ENCODE results near the gene KIDINS220.
A peak's percentile ranks its signal among the peaks of the same experiment; 100 is the strongest.

KIDINS220 gene

DNA sequence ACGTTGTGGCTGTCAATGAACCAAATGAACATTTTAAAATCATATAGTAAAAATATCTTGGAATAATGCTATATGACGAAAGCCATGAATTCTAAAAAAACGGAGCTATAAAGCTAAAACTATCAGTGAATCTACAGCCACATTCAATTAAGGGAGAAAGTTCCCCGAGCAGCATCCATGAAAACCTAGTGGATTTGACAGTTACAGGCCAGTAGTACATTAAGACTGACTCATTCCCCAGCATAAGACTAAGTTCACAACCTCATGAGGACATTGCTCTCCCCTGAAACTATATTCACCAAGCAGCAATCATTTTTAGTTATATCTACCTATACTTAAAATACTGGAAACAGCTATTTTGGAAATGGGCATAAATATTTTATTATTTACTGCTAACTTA, 36.6 kb downstream of the KIDINS220 start:
- no CpG with 5 or more reads among the region's 4 CpGs for WGBS (ENCODE audit: extremely low coverage, insufficient coverage, insufficient read length)
- Histone ChIP-seq H3K18ac (ENCODE audit: low read length) (no peak overlapping the region), H3K36me3 (ENCODE audit: control insufficient read depth in 1 of 2, insufficient read depth in 2 of 2, low read length in 2 of 2) (peaks cover 11 to 13% of the 10 kb centered on the region in 2 experiments), H2AFZ (ENCODE audit: insufficient read depth, low read length, poor library complexity) (no peak overlapping the region), H3K27me3 (ENCODE audit: insufficient read depth, low read length) (no peaks in the 10 kb centered on the region), H3K79me2 (ENCODE audit: control insufficient read depth, insufficient read depth, low read length, poor library complexity) (no peaks in the 10 kb centered on the region), H3K9me3 (ENCODE audit: insufficient read depth, low read depth, low read length) (no peaks in the 10 kb centered on the region), H3K9ac (ENCODE audit: low read length) (no peak overlapping the region), H3K14ac (ENCODE audit: low read length) (no peak overlapping the region), H4K91ac (ENCODE audit: low read depth, low read length) (no peak overlapping the region), H2BK5ac (ENCODE audit: low read depth, low read length, poor library complexity) (no peak overlapping the region), H2BK12ac (ENCODE audit: low read length) (no peak overlapping the region), H2BK120ac (ENCODE audit: insufficient read depth, low read length, poor library complexity) (no peak overlapping the region), H3K23ac (ENCODE audit: low read length) (no peak overlapping the region), H3K79me1 (ENCODE audit: low read length) (peaks cover 2% of the 10 kb centered on the region), H3K27ac (ENCODE audit: low read depth, low read length) (no peak overlapping the region), H4K8ac (ENCODE audit: low read depth, low read length) (no peak overlapping the region), H3K4ac (ENCODE audit: low read depth, low read length) (no peak overlapping the region), H3K4me2 (ENCODE audit: low read length) (no peak overlapping the region), H3K4me1 (ENCODE audit: control insufficient read depth in 1 of 2, insufficient read depth in 2 of 2, low read length in 2 of 2) (peaks cover 2% of the 10 kb centered on the region in 2 experiments), H4K12ac (ENCODE audit: low read depth, low read length) (no peak overlapping the region), H2AK5ac (ENCODE audit: low read length) (no peak overlapping the region), H3K4me3 (ENCODE audit: low read depth, low read length) (no peak overlapping the region)
- no peak for DNase-seq

DNA sequence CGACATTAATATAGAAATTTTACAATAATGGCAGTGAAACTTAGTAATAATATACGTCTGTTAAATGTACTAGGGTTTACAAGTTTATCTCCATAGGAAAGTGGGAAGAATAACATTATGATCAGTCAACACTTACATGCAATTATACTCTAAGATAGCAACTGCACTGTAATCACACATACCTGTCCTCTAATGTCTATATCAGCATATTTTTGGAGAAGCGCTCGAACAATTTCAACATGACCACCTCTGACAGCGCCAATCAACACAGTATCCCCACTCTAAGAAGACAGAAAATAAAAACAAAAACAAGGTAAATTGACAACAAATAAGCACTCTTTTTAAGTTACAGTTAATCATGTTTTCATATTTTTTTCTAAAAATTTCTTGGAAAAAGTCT, 37.2 kb downstream of the KIDINS220 start:
- no peak overlapping the region for H3K14ac ChIP-seq (ENCODE audit: low read length)
- H2BK5ac ChIP-seq (ENCODE audit: low read depth, low read length, poor library complexity), result no peak overlapping the region
- H4K8ac ChIP-seq (ENCODE audit: low read depth, low read length), result no peak overlapping the region
- no peak overlapping the region for H2BK120ac ChIP-seq (ENCODE audit: insufficient read depth, low read length, poor library complexity)
- no peak overlapping the region for H3K4me2 ChIP-seq (ENCODE audit: low read length)
- no peak overlapping the region for H4K91ac ChIP-seq (ENCODE audit: low read depth, low read length)
- no peak overlapping the region for H3K18ac ChIP-seq (ENCODE audit: low read length)
- H4K12ac ChIP-seq (ENCODE audit: low read depth, low read length), result no peak overlapping the region
- no peak overlapping the region for H2BK12ac ChIP-seq (ENCODE audit: low read length)
- H3K23ac ChIP-seq (ENCODE audit: low read length), result no peak overlapping the region
- no peak for DNase-seq
- no peak overlapping the region for H2AFZ ChIP-seq (ENCODE audit: insufficient read depth, low read length, poor library complexity)
- H3K4me3 ChIP-seq (ENCODE audit: low read depth, low read length), result no peak overlapping the region
- H3K79me1 ChIP-seq (ENCODE audit: low read length), result peaks cover 2% of the 10 kb centered on the region
- no peak overlapping the region for H3K4ac ChIP-seq (ENCODE audit: low read depth, low read length)
- H3K4me1 ChIP-seq (ENCODE audit: control insufficient read depth in 1 of 2, insufficient read depth in 2 of 2, low read length in 2 of 2), result peaks cover 2% of the 10 kb centered on the region in 2 experiments
- no peaks in the 10 kb centered on the region for H3K9me3 ChIP-seq (ENCODE audit: insufficient read depth, low read depth, low read length)
- H2AK5ac ChIP-seq (ENCODE audit: low read length), result no peak overlapping the region
- WGBS (ENCODE audit: extremely low coverage, insufficient coverage, insufficient read length), result no CpG with 5 or more reads among the region's 5 CpGs
- H3K27me3 ChIP-seq (ENCODE audit: insufficient read depth, low read length), result no peaks in the 10 kb centered on the region
- H3K79me2 ChIP-seq (ENCODE audit: control insufficient read depth, insufficient read depth, low read length, poor library complexity), result no peaks in the 10 kb centered on the region
- H3K27ac ChIP-seq (ENCODE audit: low read depth, low read length), result no peak overlapping the region
- peaks cover 10 to 11% of the 10 kb centered on the region in 2 experiments for H3K36me3 ChIP-seq (ENCODE audit: control insufficient read depth in 1 of 2, insufficient read depth in 2 of 2, low read length in 2 of 2)
- H3K9ac ChIP-seq (ENCODE audit: low read length), result no peak overlapping the region

DNA sequence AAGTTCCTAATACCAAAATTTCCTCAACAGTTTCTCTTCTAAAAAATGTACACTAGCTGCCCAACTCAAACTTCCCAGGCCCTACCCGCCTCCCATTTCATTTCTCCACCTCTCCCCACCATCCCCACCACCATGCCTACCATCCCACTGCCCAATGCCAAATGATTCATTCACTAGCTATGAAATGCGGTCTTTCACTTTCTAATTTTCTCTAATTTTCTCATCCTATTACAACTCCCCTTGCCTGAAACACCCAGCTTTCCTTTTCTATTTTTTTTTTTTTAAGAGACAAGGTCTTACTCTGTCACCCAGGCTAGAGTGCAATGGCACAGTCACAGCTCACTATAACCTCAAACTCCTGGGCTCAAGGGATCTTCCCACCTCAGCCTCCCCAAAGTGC, 38.4 kb downstream of the KIDINS220 start:
- no peak overlapping the region for H3K18ac ChIP-seq (ENCODE audit: low read length)
- 100% methylated on average over 1 of the region's 2 CpGs for WGBS (ENCODE audit: extremely low coverage, insufficient coverage, insufficient read length)
- H3K27me3 ChIP-seq (ENCODE audit: insufficient read depth, low read length), result no peaks in the 10 kb centered on the region
- H2BK5ac ChIP-seq (ENCODE audit: low read depth, low read length, poor library complexity), result no peak overlapping the region
- H3K4ac ChIP-seq (ENCODE audit: low read depth, low read length), result no peak overlapping the region
- H4K91ac ChIP-seq (ENCODE audit: low read depth, low read length), result no peak overlapping the region
- H3K4me1 ChIP-seq (ENCODE audit: control insufficient read depth in 1 of 2, insufficient read depth in 2 of 2, low read length in 2 of 2), result no peaks in the 10 kb centered on the region
- H3K9me3 ChIP-seq (ENCODE audit: insufficient read depth, low read depth, low read length), result no peaks in the 10 kb centered on the region
- no peaks in the 10 kb centered on the region for H3K79me2 ChIP-seq (ENCODE audit: control insufficient read depth, insufficient read depth, low read length, poor library complexity)
- no peak overlapping the region for H2BK120ac ChIP-seq (ENCODE audit: insufficient read depth, low read length, poor library complexity)
- no peak overlapping the region for H4K8ac ChIP-seq (ENCODE audit: low read depth, low read length)
- H3K79me1 ChIP-seq (ENCODE audit: low read length), result no peaks in the 10 kb centered on the region
- H4K12ac ChIP-seq (ENCODE audit: low read depth, low read length), result no peak overlapping the region
- no peak for DNase-seq
- no peak overlapping the region for H2AFZ ChIP-seq (ENCODE audit: insufficient read depth, low read length, poor library complexity)
- no peak overlapping the region for H3K4me2 ChIP-seq (ENCODE audit: low read length)
- no peak overlapping the region for H3K27ac ChIP-seq (ENCODE audit: low read depth, low read length)
- H3K23ac ChIP-seq (ENCODE audit: low read length), result no peak overlapping the region
- no peak overlapping the region for H2BK12ac ChIP-seq (ENCODE audit: low read length)
- H3K9ac ChIP-seq (ENCODE audit: low read length), result no peak overlapping the region
- H3K14ac ChIP-seq (ENCODE audit: low read length), result no peak overlapping the region
- no peak overlapping the region for H2AK5ac ChIP-seq (ENCODE audit: low read length)
- H3K36me3 ChIP-seq (ENCODE audit: control insufficient read depth in 1 of 2, insufficient read depth in 2 of 2, low read length in 2 of 2), result peaks cover 8 to 9% of the 10 kb centered on the region in 2 experiments
- no peak overlapping the region for H3K4me3 ChIP-seq (ENCODE audit: low read depth, low read length)

- no peak overlapping the region for H4K12ac ChIP-seq (ENCODE audit: low read depth, low read length)
- H2BK12ac ChIP-seq (ENCODE audit: low read length), result no peak overlapping the region
- no peak overlapping the region for H3K4ac ChIP-seq (ENCODE audit: low read depth, low read length)
- no peak overlapping the region for H3K18ac ChIP-seq (ENCODE audit: low read length)
- H2AFZ ChIP-seq (ENCODE audit: insufficient read depth, low read length, poor library complexity), result no peak overlapping the region
- H2BK120ac ChIP-seq (ENCODE audit: insufficient read depth, low read length, poor library complexity), result no peak overlapping the region
- no peaks in the 10 kb centered on the region for H3K27me3 ChIP-seq (ENCODE audit: insufficient read depth, low read length)
- H4K91ac ChIP-seq (ENCODE audit: low read depth, low read length), result no peak overlapping the region
- peaks cover 10 to 11% of the 10 kb centered on the region in 2 experiments for H3K36me3 ChIP-seq (ENCODE audit: control insufficient read depth in 1 of 2, insufficient read depth in 2 of 2, low read length in 2 of 2)
- no peaks in the 10 kb centered on the region for H3K79me2 ChIP-seq (ENCODE audit: control insufficient read depth, insufficient read depth, low read length, poor library complexity)
- no peak overlapping the region for H3K14ac ChIP-seq (ENCODE audit: low read length)
- H3K4me3 ChIP-seq (ENCODE audit: low read depth, low read length), result no peak overlapping the region
- no peaks in the 10 kb centered on the region for H3K9me3 ChIP-seq (ENCODE audit: insufficient read depth, low read depth, low read length)
- H3K79me1 ChIP-seq (ENCODE audit: low read length), result no peaks in the 10 kb centered on the region
- H3K27ac ChIP-seq (ENCODE audit: low read depth, low read length), result no peak overlapping the region
- no peak overlapping the region for H2AK5ac ChIP-seq (ENCODE audit: low read length)
- DNase-seq, result peak in 1 of 2 donors; percentile 37
- no peak overlapping the region for H4K8ac ChIP-seq (ENCODE audit: low read depth, low read length)
- no peak overlapping the region for H3K23ac ChIP-seq (ENCODE audit: low read length)
- no CpG with 5 or more reads among the region's 2 CpGs for WGBS (ENCODE audit: extremely low coverage, insufficient coverage, insufficient read length)
- no peak overlapping the region for H2BK5ac ChIP-seq (ENCODE audit: low read depth, low read length, poor library complexity)
- H3K9ac ChIP-seq (ENCODE audit: low read length), result no peak overlapping the region
- no peak overlapping the region for H3K4me2 ChIP-seq (ENCODE audit: low read length)
- no peaks in the 10 kb centered on the region for H3K4me1 ChIP-seq (ENCODE audit: control insufficient read depth in 1 of 2, insufficient read depth in 2 of 2, low read length in 2 of 2)
Observed at GRCh38 chr2:8798393-8798792, 39.0 kb downstream of the KIDINS220 start.

Data from trophoblast cell (in vitro differentiated cells and primary cell).